HG03469 (cell line): ENCODE results near the gene CIAPIN1.
"Not testable (repeated sequence)": the region's sequence is repeated elsewhere in the genome, so short reads cannot be mapped to it uniquely, and the experiment has no call there.

Experiments
- ATAC-seq: cut with Tn5 transposase; IDR thresholded peaks from one replicate; pipeline ENCODE4 v1.9.1; 2021; ENCODE audit warnings: mild to moderate bottlenecking, moderate library complexity, moderate number of reproducible peaks; ENCODE audit not compliant: unreplicated experiment

The CIAPIN1 gene

GRCh38 chr16:57407521-57408353, 39.4 kb downstream of the CIAPIN1 start:
- ATAC-seq: no peak

DNA sequence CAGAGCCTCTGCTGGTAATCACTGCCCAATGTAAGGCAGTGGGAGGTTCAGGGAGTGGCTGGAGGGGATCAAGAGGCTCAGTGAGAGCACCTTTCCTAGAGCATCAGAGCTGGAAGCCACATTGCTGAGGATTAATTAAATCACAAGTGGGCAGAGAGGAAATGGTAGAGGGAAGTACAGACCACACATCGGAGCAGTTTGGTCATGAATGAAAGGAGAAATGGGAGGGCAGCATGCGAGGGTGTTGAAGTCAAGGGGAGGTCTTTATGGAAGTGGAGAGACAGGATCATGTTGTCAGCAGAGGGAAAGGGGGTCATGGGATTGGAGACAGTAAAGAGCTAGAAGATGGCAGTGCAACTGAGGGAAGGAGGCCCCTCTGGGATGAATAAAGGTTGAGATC, 40.3 kb downstream of the CIAPIN1 start:
- no peak for ATAC-seq

GRCh38 chr16:57405097-57405496, 42.1 kb downstream of the CIAPIN1 start:
- ATAC-seq: no peak

GRCh38 chr16:57403965-57404817, 43.0 kb downstream of the CIAPIN1 start, which contains the start of gene CCL17:
TSS of gene CCL17 (plus strand) at chr16:57404767. CDS start at chr16:57413933, 9,166 bp downstream.
- no peak for ATAC-seq

- no peak for ATAC-seq
These were observed 45.1 kb downstream of the CIAPIN1 start for GRCh38 chr16:57401943-57402640.

DNA sequence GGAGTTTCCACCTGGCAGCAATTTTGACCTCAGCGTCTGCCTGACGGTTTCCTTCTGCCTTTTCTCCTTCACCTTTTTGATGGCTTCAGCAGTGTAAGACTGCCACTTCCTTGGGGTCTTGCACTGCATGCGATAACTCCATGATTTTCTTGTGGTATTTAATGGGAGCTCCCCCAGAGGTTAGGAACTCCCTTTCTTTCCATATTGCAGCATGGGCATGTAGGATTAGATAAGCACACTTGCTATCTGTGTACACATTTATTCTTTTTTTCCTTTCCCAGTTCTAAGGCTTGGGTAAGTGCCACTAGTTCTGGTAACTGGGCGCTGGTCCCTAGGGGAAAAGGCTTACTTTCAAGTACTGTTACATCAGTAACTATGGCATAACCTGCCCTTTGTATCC, 49.7 kb downstream of the CIAPIN1 start:
- ATAC-seq: not testable (repeated sequence)

- no peak for ATAC-seq
These were observed 50.4 kb downstream of the CIAPIN1 start for GRCh38 chr16:57396786-57397185.

GRCh38 chr16:57395026-57395425, 52.2 kb downstream of the CIAPIN1 start:
- no peak for ATAC-seq

DNA sequence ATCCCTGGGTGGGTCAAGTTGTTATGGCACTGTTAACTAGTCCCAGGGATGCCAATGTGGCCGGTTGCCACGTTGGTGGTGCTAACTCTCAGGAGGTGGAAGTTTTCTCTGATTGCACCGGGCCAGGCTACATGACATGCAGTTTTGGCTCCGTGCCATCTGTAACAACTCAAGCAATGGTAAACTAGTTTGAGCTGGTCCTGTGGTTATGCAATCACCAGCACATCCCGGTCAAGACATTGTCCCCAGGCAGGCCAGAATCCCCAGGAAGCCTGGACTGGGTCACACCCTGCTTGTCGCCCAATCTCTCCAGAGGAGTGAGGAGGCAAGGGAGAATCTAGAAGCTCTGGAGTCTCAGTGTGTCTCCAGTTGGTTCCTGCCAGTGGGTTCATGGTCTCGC, 52.7 kb downstream of the CIAPIN1 start:
- no peak for ATAC-seq

DNA sequence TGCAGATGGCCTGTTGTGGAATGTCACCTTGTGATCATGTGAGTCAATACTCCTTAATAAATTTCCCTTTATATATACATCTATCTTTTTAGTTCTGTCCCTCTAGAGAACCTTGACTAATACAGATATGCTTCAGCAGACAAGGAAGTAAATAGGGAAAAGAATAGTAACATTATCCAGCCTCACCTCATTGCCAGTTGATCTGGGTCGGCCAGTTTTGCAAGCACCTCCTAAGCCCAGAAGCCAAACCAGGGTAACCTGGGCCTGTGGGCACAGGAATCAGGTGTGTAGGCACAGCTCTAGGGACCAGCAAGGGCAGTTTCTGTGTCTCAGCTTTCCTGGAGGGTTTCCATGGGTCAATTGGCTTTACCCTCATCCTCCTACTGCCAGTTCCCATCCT, 54.5 kb downstream of the CIAPIN1 start:
- no peak for ATAC-seq

- no peak for ATAC-seq
These were observed 55.5 kb downstream of the CIAPIN1 start for GRCh38 chr16:57391708-57392107.

DNA sequence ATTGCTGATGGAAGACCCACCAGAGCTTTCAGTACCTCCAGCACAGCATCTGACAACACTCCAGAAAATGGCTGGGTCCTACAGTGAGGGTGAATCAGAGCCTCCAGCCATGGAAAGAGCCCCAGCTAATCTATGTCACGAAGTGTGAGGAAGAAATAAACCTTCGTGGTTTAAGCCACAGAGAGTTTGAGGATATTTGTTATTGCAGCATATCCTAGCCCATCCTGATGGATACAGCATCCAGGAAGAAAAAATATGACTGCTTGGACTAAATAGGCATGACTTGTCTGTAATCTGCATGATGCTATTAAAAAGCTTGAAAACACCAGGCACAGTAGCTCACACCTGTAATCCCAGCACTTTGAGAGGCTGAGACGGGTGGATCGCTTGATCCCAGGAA, 55.9 kb downstream of the CIAPIN1 start:
- no peak for ATAC-seq

DNA sequence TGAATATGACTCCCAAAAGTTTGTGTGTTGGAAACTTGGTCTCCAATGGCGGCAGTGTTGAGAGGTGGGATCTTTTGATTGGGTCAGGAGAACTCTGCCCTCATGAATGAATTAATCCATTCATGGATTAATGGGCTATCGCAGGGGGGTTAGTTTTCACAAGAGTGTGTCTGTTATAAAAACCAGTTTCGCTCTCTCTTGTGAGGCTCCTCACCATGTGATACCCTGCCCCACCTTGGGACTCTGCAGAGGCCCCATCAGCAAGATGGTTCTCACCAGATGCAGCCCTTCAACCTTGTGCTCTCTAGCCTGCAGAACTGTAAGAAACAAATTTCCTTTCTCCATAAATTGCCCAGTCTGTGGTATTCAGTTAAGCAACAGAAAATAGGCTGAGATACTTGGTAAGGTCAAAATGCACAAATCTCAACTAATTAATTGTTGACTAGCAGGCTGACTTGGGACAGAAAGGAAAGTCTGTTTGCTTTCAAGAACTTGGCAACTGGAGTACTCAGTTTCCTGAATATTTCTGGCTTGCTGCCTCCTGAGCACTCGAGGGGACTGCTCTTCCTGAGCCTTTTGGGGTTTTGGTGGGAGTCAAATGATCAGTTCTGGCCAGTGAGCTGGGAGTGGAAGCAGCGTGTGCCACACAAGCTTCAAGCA, 56.4 kb downstream of the CIAPIN1 start:
- ATAC-seq: no peak

- no peak for ATAC-seq
These were observed 58.1 kb downstream of the CIAPIN1 start for GRCh38 chr16:57389087-57389468.

- no peak for ATAC-seq
These were observed 58.7 kb downstream of the CIAPIN1 start for GRCh38 chr16:57388359-57389086.

- ATAC-seq: no peak
These were observed 59.4 kb downstream of the CIAPIN1 start for GRCh38 chr16:57387598-57388354.

- ATAC-seq: no peak
These were observed 60.7 kb downstream of the CIAPIN1 start for GRCh38 chr16:57386381-57386951.

GRCh38 chr16:57385083-57385482, 62.1 kb downstream of the CIAPIN1 start:
- ATAC-seq: no peak
